Body of pancreas (tissue), 4 donors: ENCODE data around the gene MRPL17. TPM values are rescaled to one million over a fixed set of nuclear protein-coding genes. Genes with fewer than 3 reads are reported as not detected.
A peak's percentile ranks its signal among the peaks of the same experiment; 100 is the strongest.

Source experiments
- ATAC-seq: fragments of 150-250 bp; one replicate; pipeline ENCODE4 v1.9.1; 2016
- DNase-seq, 4 donors: peaks; one replicate each; pipeline ENCODE4 v3.0.0-alpha.2; 2019
- H3K27ac ChIP-seq, 4 donors: fragments of 200-600 bp; sonication (generic); 1 replicate in 3 of 4; 2 replicates in 1 of 4; pipeline versions ENCODE4 v1.5.1 to v1.6.1; 2016 to 2019; ENCODE audit warnings: mild to moderate bottlenecking in 1 of 4, mixed read lengths in 1 of 4, moderate library complexity in 1 of 4
- H3K27me3 ChIP-seq, 2 donors: fragments of 200-600 bp; sonication (generic); one replicate each; pipeline ENCODE4 v1.6.0; 2016; ENCODE audit warnings: mild to moderate bottlenecking in 1 of 2
- H3K36me3 ChIP-seq, 2 donors: fragments of 200-600 bp; sonication (generic); replicated peaks in 1 of 2; 2 replicates each; pipeline ENCODE4 v1.5.1; 2016; ENCODE audit warnings: low read depth in 2 of 2; ENCODE audit not compliant: insufficient read depth in 1 of 2
- H3K4me1 ChIP-seq: fragments of 200-600 bp; sonication (generic); one replicate; pipeline ENCODE4 v1.6.0; 2016
- H3K4me3 ChIP-seq, 2 donors: fragments of 200-600 bp; sonication (generic); 1 replicate in 1 of 2; 2 replicates in 1 of 2; pipeline ENCODE4 v1.5.1; 2016 to 2019
- H3K9me3 ChIP-seq, 3 donors: fragments of 200-600 bp; sonication (generic); 1 replicate in 2 of 3; 2 replicates in 1 of 3; pipeline ENCODE4 v1.5.1; 2016
- CTCF ChIP-seq, 7 experiments: fragments of 450-650 bp in 4 of 7; fragments of 200-600 bp in 3 of 7; sonication (generic) in 3 of 7; IDR thresholded peaks; one replicate each; pipeline ENCODE4 v1.5.1; 2016 to 2019; ENCODE audit warnings: antibody characterized with exemption in 7 of 7
- POLR2A ChIP-seq, 3 donors: fragments of 450-650 bp; IDR thresholded peaks; one replicate each; pipeline ENCODE4 v1.6.1; 2016; ENCODE audit warnings: antibody characterized with exemption in 3 of 3, mild to moderate bottlenecking in 2 of 3
- WGBS, 2 donors: methylation state at CpG; one replicate each; pipeline ENCODE4 v1.1.5; 2017; 5-methylcytosine and 5-hydroxymethylcytosine counted together
- intact Hi-C: fragments of 100-400 bp; cut with DNase I; formaldehyde crosslinking; loops from one replicate; pipeline ENCODE4 v1.15.1; 2023
- total RNA-seq, 2 donors: library from RNA; depleted of rRNA; stranded (reverse); fragments of >200 nt; gene quantifications; one replicate each; pipeline ENCODE4 v1.1.0, GENCODE V29; 2016

The MRPL17 gene
- total RNA-seq, 2 donors from 2014 or later: 19.4 to 263 TPM

GRCh38 chr11:6667733-6668374 lies 15.3 kb downstream of the MRPL17 start:
- Histone ChIP-seq H3K36me3 (no peaks in the 10 kb centered on the region), H3K4me1 (no peaks in the 10 kb centered on the region), H3K27me3 (no peaks in the 10 kb centered on the region), H3K4me3 (no peak overlapping the region), H3K9me3 (no peaks in the 10 kb centered on the region), H3K27ac (no peak overlapping the region)
- intact Hi-C loops: no loop called here
- DNase-seq (peak in 1 of 4 donors; percentile 13), ATAC-seq (peak; percentile 62)
- TF ChIP-seq CTCF (IDR thresholded peaks at IDR 0.05): peak; percentile 25 to 51 (median 47)
- no peak for TF ChIP-seq POLR2A (IDR thresholded peaks at IDR 0.05)
- 58 to 71% methylated on average over 3 of the region's 3 CpGs for WGBS, 2 donors

GRCh38 chr11:6666302-6667183 lies 16.6 kb downstream of the MRPL17 start:
- TF ChIP-seq CTCF (IDR thresholded peaks at IDR 0.05): no peak
- TF ChIP-seq POLR2A (IDR thresholded peaks at IDR 0.05): no peak
- no peaks in the 10 kb centered on the region for H3K36me3 ChIP-seq
- intact Hi-C loops: no loop called here
- WGBS, 2 donors: 86 to 87% methylated on average over 4 of the region's 4 CpGs
- no peak overlapping the region for H3K4me3 ChIP-seq
- no peak for DNase-seq
- no peak for ATAC-seq
- H3K4me1 ChIP-seq: no peaks in the 10 kb centered on the region
- no peak overlapping the region for H3K27ac ChIP-seq
- H3K9me3 ChIP-seq: no peaks in the 10 kb centered on the region
- H3K27me3 ChIP-seq: no peaks in the 10 kb centered on the region

- intact Hi-C loops: no loop called here
- no peak overlapping the region for H3K27ac ChIP-seq
- no peak overlapping the region for H3K4me3 ChIP-seq
- H3K27me3 ChIP-seq: no peaks in the 10 kb centered on the region
- TF ChIP-seq POLR2A (IDR thresholded peaks at IDR 0.05): no peak
- TF ChIP-seq CTCF (IDR thresholded peaks at IDR 0.05): no peak
- no peaks in the 10 kb centered on the region for H3K9me3 ChIP-seq
- WGBS, 2 donors: 0% methylated on average over 1 of the region's 1 CpG
- H3K4me1 ChIP-seq: no peaks in the 10 kb centered on the region
- ATAC-seq: no peak
- DNase-seq: no peak
- H3K36me3 ChIP-seq: no peaks in the 10 kb centered on the region
These were observed 18.6 kb downstream of the MRPL17 start for GRCh38 chr11:6664551-6664950.

GRCh38 chr11:6663794-6664469 lies 19.2 kb downstream of the MRPL17 start:
- H3K9me3 ChIP-seq: no peaks in the 10 kb centered on the region
- no peak overlapping the region for H3K27ac ChIP-seq
- no peaks in the 10 kb centered on the region for H3K27me3 ChIP-seq
- intact Hi-C loops: no loop called here
- H3K4me3 ChIP-seq: no peak overlapping the region
- no peaks in the 10 kb centered on the region for H3K36me3 ChIP-seq
- DNase-seq: no peak
- WGBS, 2 donors: 57 to 88% methylated on average over 2 to 3 of the region's 3 CpGs
- TF ChIP-seq CTCF (IDR thresholded peaks at IDR 0.05): no peak
- no peak for ATAC-seq
- no peaks in the 10 kb centered on the region for H3K4me1 ChIP-seq
